ENCODE data around the gene MIGA2. TPM values are rescaled to one million over a fixed set of nuclear protein-coding genes. Genes with fewer than 3 reads are reported as not detected.

Gene MIGA2
- total and polyA plus RNA-seq, 9 of the 15 experiments (the other 6 are each of a cell fraction or from before 2014, with no cell fraction given) = 0.15 to 54.1 (median 18.0) TPM

DNA sequence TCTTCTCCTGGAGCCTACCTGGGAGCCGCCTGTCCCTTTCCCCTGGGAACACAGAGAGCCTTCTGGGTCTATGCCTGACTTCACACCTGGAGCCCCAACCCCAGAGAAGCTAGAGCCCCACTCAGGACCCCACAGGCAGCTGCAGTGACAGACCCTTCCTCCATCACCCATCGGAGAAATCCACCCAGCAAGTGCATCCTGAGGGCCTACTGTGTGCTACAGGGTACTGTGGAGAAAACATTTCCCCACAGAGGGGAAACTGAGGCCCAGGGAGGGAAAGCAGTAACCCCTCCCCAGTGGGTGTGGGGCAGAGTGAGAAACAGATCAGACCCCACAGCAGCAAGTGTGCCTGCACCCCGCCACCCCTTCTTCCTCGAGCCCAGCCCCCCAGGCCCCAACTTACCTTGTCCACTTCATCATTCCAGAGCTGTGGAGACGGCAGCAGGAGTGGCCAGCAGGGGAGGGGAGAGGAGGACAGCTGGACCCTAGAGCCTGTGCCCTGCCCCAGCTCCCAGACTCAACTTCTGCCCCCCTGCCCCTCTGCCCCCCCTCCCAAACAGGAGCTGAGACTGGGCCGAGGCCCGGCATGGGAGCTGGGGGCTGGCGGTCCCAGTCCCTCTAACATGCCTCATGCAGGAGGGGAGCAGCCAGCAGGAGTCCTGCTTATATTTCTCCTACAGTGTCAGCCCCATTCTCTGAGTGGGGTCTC, 26.0 kb upstream of the MIGA2 start:
- WGBS (ENCODE audit: insufficient coverage, low coverage, missing lambda C conversion rate) = 90% methylated on average over 4 of the region's 8 CpGs
- no peak for FAIRE-seq

DNA sequence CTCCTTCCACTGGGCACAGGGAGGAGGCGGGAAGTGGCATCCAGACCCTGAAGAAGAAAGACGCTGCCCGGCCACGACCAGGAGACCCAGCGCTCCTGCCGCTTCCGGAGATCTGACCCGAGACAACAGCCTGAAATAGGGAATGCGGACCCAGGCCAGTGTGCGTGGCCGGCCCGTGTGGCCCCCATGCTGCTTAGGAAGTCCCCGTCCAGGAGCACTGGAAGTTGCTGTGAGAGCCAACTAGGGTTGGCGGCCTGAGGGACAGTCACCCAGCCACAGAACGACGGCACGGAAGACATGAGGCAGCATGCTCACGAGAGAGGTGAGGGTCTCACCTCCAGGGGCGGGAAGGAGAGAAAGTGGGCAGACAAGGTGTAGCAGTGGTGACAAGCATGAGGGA, 25.3 kb upstream of the MIGA2 start:
- Histone ChIP-seq H3K27ac (ENCODE audit: extremely low read depth, low read depth, low read length) (no peak overlapping the region), H3K9me1 (ENCODE audit: control insufficient read depth, insufficient read depth, low read length) (no peaks in the 10 kb centered on the region), H2AFZ (ENCODE audit: low read depth, low read length) (no peak overlapping the region), H3K4me1 (replicated peaks in 1 of 2; ENCODE audit: control insufficient read depth in 2 of 2, insufficient read depth in 2 of 2, low read length in 2 of 2) (peaks cover 0 to 49% of the 10 kb centered on the region in 2 experiments; a peak in 3 of 5 replicates), H4K20me1 (replicated peaks; ENCODE audit: control insufficient read depth, insufficient read depth, low read length) (peaks cover 12% of the 10 kb centered on the region), H3K4me2 (ENCODE audit: insufficient read depth, low read length) (no peak overlapping the region), H3K9ac (ENCODE audit: insufficient read depth in 1 of 2, low read depth in 2 of 2, low read length in 2 of 2) (no peak overlapping the region; a peak in 1 of 4 replicates), H3K27me3 (ENCODE audit: control insufficient read depth in 2 of 2, insufficient read depth in 2 of 2, low read length in 2 of 2) (no peaks in the 10 kb centered on the region), H3K79me2 (ENCODE audit: control insufficient read depth, insufficient read depth, low read length) (no peaks in the 10 kb centered on the region), H3K9me3 (replicated peaks; ENCODE audit: control insufficient read depth, insufficient read depth, low read depth, low read length) (no peaks in the 10 kb centered on the region), H3K36me3 (ENCODE audit: control insufficient read depth, insufficient read depth, low read length) (peaks cover 89% of the 10 kb centered on the region), H3K4me3 (no peak overlapping the region)
- intact Hi-C loops (cut with micrococcal nuclease) = no loop called here
- 94% methylated on average over 14 of the region's 19 CpGs for WGBS (ENCODE audit: insufficient coverage, low coverage, missing lambda C conversion rate)
- no TSS peak for BruUV-seq (replicated peaks)
- CTCF ChIA-PET (ENCODE audit: low intra/inter-chr PET ratio) = no interaction called here
- ATAC-seq (no peak), DNase-seq (ENCODE audit: extremely low read depth in 1 of 4, low spot score in 3 of 4) (no peak), FAIRE-seq (no peak)
- POLR2A ChIA-PET = interaction anchor here (0.6 kb wide), 1 partner anchor 55 kb away, joined by 3 read pairs; no protein-coding TSS in a partner anchor
- in situ Hi-C loops (cut with MboI) = no loop called here
- no peak for TF ChIP-seq ADNP (tag; IDR thresholded peaks at IDR 0.05)
- TF ChIP-seq ZNF551 (CRISPR knock-in tag; IDR thresholded peaks at IDR 0.05) = no peak
- no peak for TF ChIP-seq ZNF707 (CRISPR knock-in tag; conservative IDR thresholded peaks at IDR 0.05)
- no peak for TF ChIP-seq HNRNPUL1 (IDR thresholded peaks at IDR 0.05; ENCODE audit: low read length)
- no peak for TF ChIP-seq SMAD4 (CRISPR knock-in tag; conservative IDR thresholded peaks at IDR 0.05)
- no peak for TF ChIP-seq ZFP36 (IDR thresholded peaks at IDR 0.05; ENCODE audit: low read depth, low read length, partially characterized antibody)
- TF ChIP-seq TOE1 (IDR thresholded peaks at IDR 0.05; ENCODE audit: borderline replicate concordance) = no peak
- no peak for TF ChIP-seq TOE1 (CRISPR knock-in tag; IDR thresholded peaks at IDR 0.05; ENCODE audit: borderline replicate concordance, low read depth)
- no peak for TF ChIP-seq ELF1 (tag; IDR thresholded peaks at IDR 0.05)
- TF ChIP-seq CHD4 (IDR thresholded peaks at IDR 0.05; ENCODE audit: insufficient read depth, insufficient replicate concordance, low read depth, low read length, poor library complexity, severe bottlenecking) = no peak
- no peak for TF ChIP-seq ZNF766 (CRISPR knock-in tag; conservative IDR thresholded peaks at IDR 0.05)

More for the DNA sequence above, 26.0 kb upstream of the MIGA2 start:
- Histone ChIP-seq H3K9me1 (ENCODE audit: control insufficient read depth, insufficient read depth, low read length) (no peaks in the 10 kb centered on the region), H3K9ac (ENCODE audit: insufficient read depth in 1 of 2, low read depth in 2 of 2, low read length in 2 of 2) (peak overlapping the region in 1 of 2 experiments; percentile 37; a peak in 1 of 4 replicates), H3K27me3 (ENCODE audit: control insufficient read depth in 2 of 2, insufficient read depth in 2 of 2, low read length in 2 of 2) (no peaks in the 10 kb centered on the region), H3K4me1 (replicated peaks in 1 of 2; ENCODE audit: control insufficient read depth in 2 of 2, insufficient read depth in 2 of 2, low read length in 2 of 2) (peaks cover 0 to 50% of the 10 kb centered on the region in 2 experiments; a peak in 3 of 5 replicates), H3K4me3 (no peak overlapping the region), H3K79me2 (ENCODE audit: control insufficient read depth, insufficient read depth, low read length) (no peaks in the 10 kb centered on the region), H3K27ac (ENCODE audit: extremely low read depth, low read depth, low read length) (no peak overlapping the region), H3K4me2 (ENCODE audit: insufficient read depth, low read length) (no peak overlapping the region), H4K20me1 (replicated peaks; ENCODE audit: control insufficient read depth, insufficient read depth, low read length) (peaks cover 17% of the 10 kb centered on the region), H2AFZ (ENCODE audit: low read depth, low read length) (no peak overlapping the region), H3K9me3 (replicated peaks; ENCODE audit: control insufficient read depth, insufficient read depth, low read depth, low read length) (no peaks in the 10 kb centered on the region), H3K36me3 (ENCODE audit: control insufficient read depth, insufficient read depth, low read length) (peaks cover 97% of the 10 kb centered on the region)
- ATAC-seq (no peak), DNase-seq (ENCODE audit: extremely low read depth in 1 of 4, low spot score in 3 of 4) (no peak)
- POLR2A ChIA-PET = interaction anchor here (0.6 to 3.4 kb wide), 3 partner anchors 12 to 37 kb away, joined by 3 to 15 read pairs (median 3); partner anchors contain the start of gene SH3GLB2
- in situ Hi-C loops (cut with MboI) (no loop called here), intact Hi-C loops (cut with micrococcal nuclease) (no loop called here)
- CTCF ChIA-PET (ENCODE audit: low intra/inter-chr PET ratio) = no interaction called here
- BruUV-seq (replicated peaks) = no TSS peak
- TF ChIP-seq, protein P1, sequence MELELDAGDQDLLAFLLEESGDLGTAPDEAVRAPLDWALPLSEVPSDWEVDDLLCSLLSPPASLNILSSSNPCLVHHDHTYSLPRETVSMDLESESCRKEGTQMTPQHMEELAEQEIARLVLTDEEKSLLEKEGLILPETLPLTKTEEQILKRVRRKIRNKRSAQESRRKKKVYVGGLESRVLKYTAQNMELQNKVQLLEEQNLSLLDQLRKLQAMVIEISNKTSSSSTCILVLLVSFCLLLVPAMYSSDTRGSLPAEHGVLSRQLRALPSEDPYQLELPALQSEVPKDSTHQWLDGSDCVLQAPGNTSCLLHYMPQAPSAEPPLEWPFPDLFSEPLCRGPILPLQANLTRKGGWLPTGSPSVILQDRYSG (tag; conservative IDR thresholded peaks at IDR 0.05; ENCODE audit: low read depth) = no peak
- TF ChIP-seq ZKSCAN1 (IDR thresholded peaks at IDR 0.05; ENCODE audit: low read depth, low read length) (peak; percentile 96), SIN3B (IDR thresholded peaks at IDR 0.05; ENCODE audit: low read depth) (no peak)
